GM23338 (cell line): ENCODE data around the gene HOXB4. TPM values are rescaled to one million over a fixed set of nuclear protein-coding genes. Genes with fewer than 3 reads are reported as not detected.
A peak's percentile ranks its signal among the peaks of the same experiment; 100 is the strongest.

ENCODE experiments used
- ATAC-seq: fragments of 200-7000 bp; cut with Tn5 transposase; 3 replicates; pipeline ENCODE4 v1.9.1; 2020
- DNase-seq: peaks from one replicate; pipeline ENCODE4 v3.0.0-alpha.2; 2015; ENCODE audit warnings: low spot score
- H2AFZ ChIP-seq: fragments of 200-600 bp; sonication (generic); 2 replicates; pipeline ENCODE4 v1.8.0; 2016; ENCODE audit warnings: antibody characterized with exemption, mild to moderate bottlenecking, moderate library complexity
- H3F3A ChIP-seq: fragments of 200-600 bp; sonication (generic); replicated peaks from 2 replicates; pipeline ENCODE4 v1.8.0; 2017; ENCODE audit warnings: antibody characterized with exemption, mixed run types, low read depth
- H3K27ac ChIP-seq: fragments of 200-600 bp; sonication (generic); 2 replicates; pipeline ENCODE4 v1.6.1; 2016; ENCODE audit warnings: low read depth
- H3K27me3 ChIP-seq: fragments of 200-600 bp; sonication (generic); 2 replicates; pipeline ENCODE4 v1.8.0; 2016; ENCODE audit warnings: mild to moderate bottlenecking, mixed run types, moderate library complexity; ENCODE audit not compliant: insufficient read depth
- H3K36me3 ChIP-seq: fragments of 200-600 bp; sonication (generic); 2 replicates; pipeline ENCODE4 v1.8.0; 2016; ENCODE audit warnings: mild to moderate bottlenecking; ENCODE audit not compliant: insufficient read depth
- H3K4me1 ChIP-seq: fragments of 200-600 bp; sonication (generic); 2 replicates; pipeline ENCODE4 v1.8.0; 2016; ENCODE audit warnings: mild to moderate bottlenecking, moderate library complexity; ENCODE audit not compliant: insufficient read depth
- H3K4me2 ChIP-seq: fragments of 200-600 bp; sonication (generic); 2 replicates; pipeline ENCODE4 v1.7.1; 2017; ENCODE audit warnings: mixed run types
- H3K4me3 ChIP-seq: fragments of 200-600 bp; sonication (generic); 2 replicates; pipeline ENCODE4 v1.6.1; 2016; ENCODE audit warnings: mixed run types
- H3K79me2 ChIP-seq: fragments of 200-600 bp; sonication (generic); replicated peaks from 2 replicates; pipeline ENCODE4 v1.8.0; 2017; ENCODE audit warnings: mild to moderate bottlenecking; ENCODE audit not compliant: insufficient read depth
- H3K9me2 ChIP-seq: fragments of 200-600 bp; sonication (generic); 2 replicates; pipeline ENCODE4 v1.8.0; 2017; ENCODE audit not compliant: insufficient read depth
- H4K20me1 ChIP-seq: fragments of 200-600 bp; sonication (generic); replicated peaks from 2 replicates; pipeline ENCODE4 v1.8.0; 2017; ENCODE audit warnings: mild to moderate bottlenecking; ENCODE audit not compliant: insufficient read depth
- H3K27ac Mint-ChIP-seq: 2 replicates; pipeline ENCODE4 v1.8.0; 2020; ENCODE audit warnings: inconsistent platforms, mild to moderate bottlenecking, moderate library complexity, mixed read lengths
- H3K27me3 Mint-ChIP-seq: 3 replicates; pipeline ENCODE4 v1.8.0; 2022; ENCODE audit warnings: low read depth, mild to moderate bottlenecking, moderate library complexity, mixed read lengths, inconsistent platforms; ENCODE audit not compliant: insufficient read depth, poor library complexity
- H3K36me3 Mint-ChIP-seq: 3 replicates; pipeline ENCODE4 v1.8.0; 2021; ENCODE audit warnings: low read depth, mild to moderate bottlenecking, inconsistent platforms, moderate library complexity, mixed read lengths
- H3K4me1 Mint-ChIP-seq: 3 replicates; pipeline ENCODE4 v1.8.0; 2020; ENCODE audit warnings: mild to moderate bottlenecking, inconsistent platforms, mixed read lengths
- H3K4me3 Mint-ChIP-seq: 3 replicates; pipeline ENCODE4 v1.8.0; 2021; ENCODE audit warnings: moderate library complexity, mild to moderate bottlenecking, inconsistent platforms, mixed read lengths
- H3K9me3 Mint-ChIP-seq: 3 replicates; pipeline ENCODE4 v1.8.0; 2020; ENCODE audit warnings: moderate library complexity, mild to moderate bottlenecking, inconsistent platforms, mixed read lengths
- ETS1 ChIP-seq: IDR thresholded peaks from 2 replicates; pipeline ENCODE4 v1.6.1; 2016; ENCODE audit warnings: antibody characterized with exemption
- EZH2 ChIP-seq: fragments of 200-600 bp; sonication (generic); IDR thresholded peaks from one replicate; pipeline ENCODE4 v1.8.0; 2017; ENCODE audit warnings: antibody characterized with exemption, mild to moderate bottlenecking, low read depth; ENCODE audit not compliant: unreplicated experiment
- EZH2phosphoT487 ChIP-seq: fragments of 200-600 bp; sonication (generic); IDR thresholded peaks from one replicate; pipeline ENCODE4 v1.8.1; 2018; ENCODE audit warnings: antibody characterized with exemption; ENCODE audit not compliant: unreplicated experiment
- ZNF462 ChIP-seq: fragments of 250-450 bp; sonication (Bioruptor Pico); IDR thresholded peaks from 2 replicates; pipeline ENCODE4 v1.5.0; 2020; ENCODE audit warnings: mild to moderate bottlenecking, moderate library complexity
- polyA plus RNA-seq: library from polyadenylated mRNA; unstranded; fragments of >200 nt; fragmentation: Nextera tagmentation; extraction: Ambion mirVana; gene quantifications from 2 replicates; pipeline ENCODE4 v1.2.1, GENCODE V29; 2016
- total RNA-seq: library from RNA; depleted of rRNA; stranded (reverse); fragments of >200 nt; shearing (Covaris generic); gene quantifications from 2 replicates; pipeline ENCODE4 v1.2.3, GENCODE V29; 2014

HOXB4 gene
- total and polyA plus RNA-seq, 2 experiments from 2014 or later: not detected

DNA sequence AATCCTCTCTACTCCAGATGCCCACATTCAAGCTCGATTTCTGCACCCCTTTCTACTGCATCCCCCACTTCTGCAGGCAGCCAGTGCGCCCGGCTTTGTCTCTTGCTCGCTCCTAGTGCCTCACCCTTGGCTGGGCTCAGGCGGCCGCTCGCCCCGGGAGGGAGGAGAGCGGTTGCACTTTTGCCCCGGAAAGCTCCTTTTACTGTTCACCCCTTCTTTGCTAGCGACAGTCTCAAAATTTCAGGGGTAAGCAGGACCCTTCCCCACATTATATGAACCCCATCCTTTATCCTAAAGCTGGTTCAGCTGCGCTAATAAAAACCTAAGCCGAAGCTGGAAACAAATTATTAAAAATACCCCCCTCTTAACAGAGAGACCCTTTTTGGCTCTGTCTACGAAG lies 14.4 kb upstream of the HOXB4 start:
- peaks cover 44% of the 10 kb centered on the region for H4K20me1 ChIP-seq
- H3K4me3 Mint-ChIP-seq: 0 out of 3 replicates have a peak overlapping the region, but pooled peaks have one; percentile 23

More for the DNA sequence above, 14.4 kb upstream of the HOXB4 start:
- Histone ChIP-seq H3K9me2 (no peaks in the 10 kb centered on the region), H3K4me1 (peaks cover 61% of the 10 kb centered on the region), H3K4me2 (no peak overlapping the region), H3K27ac (no peak overlapping the region), H3F3A (peaks cover 53% of the 10 kb centered on the region), H3K27me3 (peaks cover 100% of the 10 kb centered on the region), H3K4me3 (no peak overlapping the region), H2AFZ (no peak overlapping the region), H3K79me2 (no peaks in the 10 kb centered on the region), H3K36me3 (no peaks in the 10 kb centered on the region)
- DNase-seq: no peak
- TF ChIP-seq EZH2: peak; percentile 93
- no peak for TF ChIP-seq ZNF462 (CRISPR knock-in tag)
- TF ChIP-seq ETS1: no peak
- TF ChIP-seq EZH2phosphoT487: peak; percentile 20
- Mint-ChIP-seq H3K27me3 (peaks cover 100% of the 10 kb centered on the region), H3K9me3 (no peaks in the 10 kb centered on the region; the same call in 2 of the 3 replicates), H3K27ac (no peak overlapping the region), H3K36me3 (no peaks in the 10 kb centered on the region), H3K4me1 (peaks cover 42% of the 10 kb centered on the region)
- ATAC-seq: peak; percentile 3; the same call in 1 of the 3 replicates
